ENCODE results near the gene SCN4B.

Gene SCN4B

DNA sequence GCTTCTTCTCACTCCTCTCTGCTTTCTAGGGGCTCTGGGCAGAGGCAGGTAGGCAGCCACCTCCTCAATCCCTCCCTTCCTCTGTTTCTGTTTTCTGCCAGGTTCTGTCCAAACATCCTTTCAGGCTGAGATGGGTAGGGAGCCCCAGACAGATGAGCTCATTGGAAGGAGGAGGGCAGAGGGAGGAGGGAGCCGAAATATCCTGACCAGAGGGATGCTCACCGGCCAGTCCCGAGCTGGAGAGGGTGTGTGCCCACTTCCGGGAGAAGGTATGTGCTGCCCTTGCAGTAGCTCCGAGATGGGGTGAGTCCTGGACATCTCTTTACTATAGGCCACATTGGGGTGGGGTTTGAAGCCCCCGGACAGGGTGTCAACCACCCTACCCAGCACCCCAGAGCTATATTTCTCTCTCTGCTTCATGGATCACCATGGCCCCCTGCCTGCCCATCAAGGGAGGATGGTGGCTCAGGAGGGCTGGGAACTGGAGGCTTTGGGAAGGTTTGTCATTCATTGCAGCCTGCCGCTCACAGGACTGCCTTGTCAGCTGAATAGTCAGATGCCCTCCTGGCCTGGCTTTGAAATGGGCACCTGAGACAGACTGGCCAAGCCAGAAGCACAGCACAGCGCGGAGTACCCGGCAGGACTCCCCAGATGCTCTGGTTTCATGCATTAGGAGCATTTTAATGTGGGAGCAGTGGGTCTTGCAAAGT is 4.7 kb upstream of the SCN4B start:
- no peak for FAIRE-seq
- DNase-seq (ENCODE audit: insufficient read length) = no peak
- TF ChIP-seq POLR2AphosphoS5 (IDR thresholded peaks at IDR 0.05; ENCODE audit: low read depth, low read length) = no peak
- no peak for TF ChIP-seq TAF1 (IDR thresholded peaks at IDR 0.05; ENCODE audit: borderline replicate concordance, low read depth, low read length)
- TF ChIP-seq POLR2A (IDR thresholded peaks at IDR 0.05; ENCODE audit: low read depth, low read length) = no peak

DNA sequence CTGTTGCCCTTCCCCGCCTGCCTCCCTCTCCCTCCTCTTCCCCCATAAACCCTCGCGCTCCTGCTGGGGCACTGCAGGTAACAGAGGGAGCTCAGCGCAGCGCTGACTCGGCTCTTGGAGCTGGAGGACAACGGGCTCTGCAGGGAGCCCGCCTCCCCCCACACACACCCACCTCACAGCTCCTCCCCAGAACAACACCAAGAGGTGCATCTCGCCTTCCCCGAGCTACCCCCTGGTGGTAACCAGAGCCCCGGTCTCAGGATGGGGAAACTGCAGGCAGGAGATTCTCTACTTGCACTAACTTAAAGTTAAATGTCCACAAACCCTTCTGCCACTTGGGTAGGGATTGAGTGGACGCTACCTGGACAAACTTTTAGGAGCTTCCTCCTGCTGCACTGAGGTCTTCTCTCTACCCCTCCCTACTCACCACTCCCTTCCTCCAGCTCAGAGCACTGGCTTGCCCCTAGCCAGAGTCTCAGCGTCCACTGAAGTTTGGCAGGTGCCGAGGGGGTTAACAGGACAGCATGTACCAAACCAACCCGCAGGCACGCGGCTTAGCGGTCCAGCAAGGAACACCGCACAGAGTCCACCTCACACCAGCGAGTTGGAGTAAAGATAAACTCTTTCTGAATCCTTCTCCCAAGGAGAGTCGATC is 4.0 kb upstream of the SCN4B start:
- DNase-seq (ENCODE audit: insufficient read length) (no peak), FAIRE-seq (no peak)
- no peak for TF ChIP-seq TAF1 (IDR thresholded peaks at IDR 0.05; ENCODE audit: borderline replicate concordance, low read depth, low read length)
- no peak for TF ChIP-seq POLR2A (IDR thresholded peaks at IDR 0.05; ENCODE audit: low read depth, low read length)
- TF ChIP-seq POLR2AphosphoS5 (IDR thresholded peaks at IDR 0.05; ENCODE audit: low read depth, low read length) = no peak

GRCh38 chr11:118155776-118156530 is 3.3 kb upstream of the SCN4B start:
- no peak for DNase-seq (ENCODE audit: insufficient read length)
- FAIRE-seq = no peak
- no peak for TF ChIP-seq POLR2A (IDR thresholded peaks at IDR 0.05; ENCODE audit: low read depth, low read length)

- FAIRE-seq = no peak
- no peak for TF ChIP-seq POLR2A (IDR thresholded peaks at IDR 0.05; ENCODE audit: low read depth, low read length)
- TF ChIP-seq POLR2AphosphoS5 (IDR thresholded peaks at IDR 0.05; ENCODE audit: low read depth, low read length) = no peak
- no peak for TF ChIP-seq TAF1 (IDR thresholded peaks at IDR 0.05; ENCODE audit: borderline replicate concordance, low read depth, low read length)
- no peak for DNase-seq (ENCODE audit: insufficient read length)
These were observed 2.0 kb upstream of the SCN4B start for GRCh38 chr11:118154641-118155040.

DNA sequence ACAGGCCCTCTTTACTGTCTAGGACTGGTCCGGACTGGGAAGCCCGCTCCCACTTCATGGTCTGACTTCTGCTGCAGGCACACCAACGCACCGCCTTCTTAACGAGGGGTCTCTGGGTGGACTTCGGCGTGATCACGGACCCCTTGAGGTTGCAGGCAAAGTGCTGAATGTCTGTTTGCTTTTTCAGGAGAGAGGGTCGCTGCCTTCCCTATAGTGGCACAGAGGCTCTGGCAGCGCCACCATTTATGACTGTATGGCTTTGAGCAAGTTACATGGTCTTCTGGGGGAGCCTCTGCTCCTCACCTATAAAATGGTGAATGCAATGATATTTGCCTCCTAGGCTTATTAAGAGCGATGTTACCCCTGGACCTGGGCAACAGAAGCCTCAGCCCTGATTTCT is 1.4 kb upstream of the SCN4B start:
- DNase-seq (ENCODE audit: insufficient read length) (no peak), FAIRE-seq (no peak)
- TF ChIP-seq POLR2A (IDR thresholded peaks at IDR 0.05; ENCODE audit: low read depth, low read length) (no peak), TAF1 (IDR thresholded peaks at IDR 0.05; ENCODE audit: borderline replicate concordance, low read depth, low read length) (no peak), POLR2AphosphoS5 (IDR thresholded peaks at IDR 0.05; ENCODE audit: low read depth, low read length) (no peak)

DNA sequence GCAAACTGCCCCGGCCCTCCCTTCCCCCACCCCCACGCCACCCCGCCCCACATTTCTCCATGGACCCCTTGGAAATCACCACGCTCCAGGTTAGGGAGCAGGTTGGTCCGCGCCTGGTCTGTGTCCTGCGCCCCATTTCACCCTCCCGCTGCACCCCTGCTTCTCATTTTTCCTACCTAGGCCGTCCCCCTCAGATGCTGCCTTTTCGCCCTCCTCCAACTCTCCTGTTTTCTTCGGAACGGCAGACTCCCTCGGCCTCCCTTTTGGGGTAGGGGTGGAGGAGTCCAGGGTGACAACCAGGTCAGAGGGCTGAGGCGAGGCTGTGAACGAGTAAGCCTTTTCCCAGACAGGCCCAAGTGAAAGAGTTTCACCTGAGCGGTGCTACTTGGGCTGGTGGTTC is 893 bp upstream of the SCN4B start:
- no peak for FAIRE-seq
- TF ChIP-seq POLR2AphosphoS5 (IDR thresholded peaks at IDR 0.05; ENCODE audit: low read depth, low read length) = no peak
- TF ChIP-seq TAF1 (IDR thresholded peaks at IDR 0.05; ENCODE audit: borderline replicate concordance, low read depth, low read length) = no peak
- no peak for TF ChIP-seq POLR2A (IDR thresholded peaks at IDR 0.05; ENCODE audit: low read depth, low read length)

GRCh38 chr11:118152020-118152551 is 537 bp downstream of the SCN4B start:
- FAIRE-seq (no peak), DNase-seq (ENCODE audit: insufficient read length) (no peak)
- TF ChIP-seq POLR2AphosphoS5 (IDR thresholded peaks at IDR 0.05; ENCODE audit: low read depth, low read length) = no peak
- TF ChIP-seq TAF1 (IDR thresholded peaks at IDR 0.05; ENCODE audit: borderline replicate concordance, low read depth, low read length) = no peak
- TF ChIP-seq POLR2A (IDR thresholded peaks at IDR 0.05; ENCODE audit: low read depth, low read length) = no peak

More for the DNA sequence above, 893 bp upstream of the SCN4B start:
- DNase-seq (ENCODE audit: insufficient read length) = no peak

DNA sequence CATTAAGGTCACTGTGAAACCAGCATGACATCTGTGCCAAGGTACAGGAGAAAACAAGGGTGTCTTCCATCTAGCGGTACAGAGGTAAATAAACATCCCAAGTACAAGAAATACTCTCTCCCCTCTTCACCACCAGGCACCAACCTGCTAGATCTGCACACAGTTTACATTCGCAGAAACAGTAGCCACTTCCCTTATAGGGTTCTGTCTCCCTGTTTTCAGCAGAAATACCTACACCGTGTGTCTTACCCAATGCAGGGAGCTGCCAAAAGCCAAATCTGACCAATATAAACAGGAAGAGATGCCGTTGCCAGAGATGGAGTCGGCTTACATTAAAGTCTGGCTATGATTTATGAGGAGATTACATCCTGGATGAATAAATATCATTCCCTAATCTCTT is 1.2 kb downstream of the SCN4B start:
- TF ChIP-seq POLR2A (IDR thresholded peaks at IDR 0.05; ENCODE audit: low read depth, low read length) = no peak
- no peak for TF ChIP-seq TAF1 (IDR thresholded peaks at IDR 0.05; ENCODE audit: borderline replicate concordance, low read depth, low read length)
- TF ChIP-seq POLR2AphosphoS5 (IDR thresholded peaks at IDR 0.05; ENCODE audit: low read depth, low read length) = no peak
- DNase-seq (ENCODE audit: insufficient read length) (no peak), FAIRE-seq (no peak)

- TF ChIP-seq POLR2A (IDR thresholded peaks at IDR 0.05; ENCODE audit: low read depth, low read length) = no peak
- TF ChIP-seq POLR2AphosphoS5 (IDR thresholded peaks at IDR 0.05; ENCODE audit: low read depth, low read length) = no peak
- TF ChIP-seq TAF1 (IDR thresholded peaks at IDR 0.05; ENCODE audit: borderline replicate concordance, low read depth, low read length) = no peak
- DNase-seq (ENCODE audit: insufficient read length) (no peak), FAIRE-seq (no peak)
These were observed 3.1 kb downstream of the SCN4B start for GRCh38 chr11:118149493-118149892.

DNA sequence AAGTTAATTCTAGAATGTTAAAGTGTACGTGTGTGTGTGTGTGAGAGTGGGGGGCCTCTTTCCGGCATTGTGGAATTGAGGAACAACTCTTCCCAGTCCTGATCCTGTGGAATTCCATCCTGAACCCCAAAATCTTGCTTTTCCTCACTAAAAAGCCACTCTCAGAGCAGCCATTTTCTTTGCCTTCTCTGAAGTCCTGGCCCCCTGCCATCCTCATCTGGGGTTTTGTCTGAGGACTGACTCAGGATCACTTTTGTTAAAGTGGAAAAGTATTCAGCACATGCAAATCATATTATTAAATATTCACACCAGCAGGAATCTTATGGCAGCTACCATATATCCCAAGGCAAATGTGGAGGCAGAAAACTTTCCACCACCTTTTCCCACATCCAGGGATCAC is 3.8 kb downstream of the SCN4B start:
- TF ChIP-seq POLR2AphosphoS5 (IDR thresholded peaks at IDR 0.05; ENCODE audit: low read depth, low read length) (no peak), POLR2A (IDR thresholded peaks at IDR 0.05; ENCODE audit: low read depth, low read length) (no peak), TAF1 (IDR thresholded peaks at IDR 0.05; ENCODE audit: borderline replicate concordance, low read depth, low read length) (no peak)
- FAIRE-seq (no peak), DNase-seq (ENCODE audit: insufficient read length) (no peak)

GRCh38 chr11:118148240-118148639 is 4.4 kb downstream of the SCN4B start:
- no peak for DNase-seq (ENCODE audit: insufficient read length)

More at GRCh38 chr11:118148240-118148639, 4.4 kb downstream of the SCN4B start:
- TF ChIP-seq POLR2A (IDR thresholded peaks at IDR 0.05; ENCODE audit: low read depth, low read length) (no peak), POLR2AphosphoS5 (IDR thresholded peaks at IDR 0.05; ENCODE audit: low read depth, low read length) (no peak), TAF1 (IDR thresholded peaks at IDR 0.05; ENCODE audit: borderline replicate concordance, low read depth, low read length) (no peak)
- FAIRE-seq = no peak
